Ecto neural progenitor cell (in vitro differentiated cells): ENCODE data around the gene CLEC16A.

Experiments
- DNase-seq: peaks from one replicate; pipeline ENCODE4 v3.0.0-alpha.2; 2018; ENCODE audit warnings: low spot score

CLEC16A gene

DNA sequence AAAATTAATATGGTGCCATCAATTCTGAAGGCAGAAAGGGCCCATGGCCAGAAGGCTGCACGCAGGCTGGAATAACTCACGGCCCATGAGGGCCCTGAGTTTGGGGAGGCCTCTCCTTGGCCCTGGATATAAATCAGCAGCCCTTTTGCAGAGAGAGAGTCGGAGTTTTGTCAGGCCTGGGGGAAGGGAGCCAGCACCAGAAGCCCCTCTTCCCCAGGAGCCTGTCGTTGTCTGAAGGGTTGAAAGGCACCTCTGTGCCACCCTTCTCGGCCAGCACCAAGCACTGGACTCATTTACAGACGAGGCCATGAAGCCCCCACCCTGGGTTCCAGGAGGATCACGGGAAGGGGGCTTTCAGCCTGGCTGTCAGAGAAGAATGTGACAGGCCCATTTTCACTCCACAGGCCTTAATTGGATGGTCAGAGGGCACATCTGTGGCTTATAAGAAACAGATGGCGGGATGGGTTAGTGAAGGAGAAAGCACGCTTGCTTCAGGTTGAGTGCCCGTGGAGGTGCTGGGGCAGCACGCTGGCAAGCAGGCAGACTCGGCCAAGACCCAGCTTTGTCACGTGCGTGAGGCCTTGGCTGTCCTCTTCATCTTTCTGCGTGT lies 140.6 kb downstream of the CLEC16A start:
- DNase-seq, result no peak

DNA sequence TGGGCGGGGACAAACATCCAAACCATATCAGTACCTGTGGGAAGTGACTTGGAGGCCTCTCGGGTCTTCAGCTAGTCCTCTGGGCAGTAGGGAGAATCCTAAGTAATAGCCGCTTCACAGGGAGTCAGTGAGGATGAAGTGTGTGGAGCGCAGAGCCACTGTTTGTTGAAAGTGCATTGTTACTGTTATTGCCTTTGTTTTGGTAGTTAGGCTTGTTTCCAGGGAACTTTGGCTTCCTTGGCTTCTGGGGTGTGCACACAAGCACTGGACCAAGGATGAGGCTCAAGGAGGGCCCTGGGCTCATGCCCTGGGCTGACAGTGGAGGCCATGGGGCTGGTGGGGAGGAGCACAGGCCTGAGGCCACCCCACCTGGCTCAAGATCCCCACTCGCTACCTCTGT lies 141.6 kb downstream of the CLEC16A start:
- DNase-seq, result no peak

DNA sequence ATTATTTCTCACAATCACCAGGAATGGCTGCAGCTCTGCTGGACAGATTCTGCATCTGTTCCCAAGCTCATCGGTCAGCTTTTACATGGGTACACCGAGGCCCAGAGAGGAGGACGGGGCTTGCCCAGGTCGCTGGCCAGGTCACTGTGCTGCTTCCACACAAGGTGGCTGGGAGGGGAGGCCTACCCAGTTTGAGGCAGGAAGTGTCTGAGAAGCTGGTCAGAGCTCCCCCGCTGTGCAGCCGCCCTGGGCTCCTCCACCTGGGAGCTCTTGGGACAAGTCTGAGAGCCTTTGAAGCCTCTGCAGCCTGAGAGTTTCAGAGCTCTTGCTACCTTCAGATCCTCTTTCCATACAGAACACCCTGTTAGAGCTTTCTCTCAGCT lies 143.3 kb downstream of the CLEC16A start:
- no peak for DNase-seq

DNA sequence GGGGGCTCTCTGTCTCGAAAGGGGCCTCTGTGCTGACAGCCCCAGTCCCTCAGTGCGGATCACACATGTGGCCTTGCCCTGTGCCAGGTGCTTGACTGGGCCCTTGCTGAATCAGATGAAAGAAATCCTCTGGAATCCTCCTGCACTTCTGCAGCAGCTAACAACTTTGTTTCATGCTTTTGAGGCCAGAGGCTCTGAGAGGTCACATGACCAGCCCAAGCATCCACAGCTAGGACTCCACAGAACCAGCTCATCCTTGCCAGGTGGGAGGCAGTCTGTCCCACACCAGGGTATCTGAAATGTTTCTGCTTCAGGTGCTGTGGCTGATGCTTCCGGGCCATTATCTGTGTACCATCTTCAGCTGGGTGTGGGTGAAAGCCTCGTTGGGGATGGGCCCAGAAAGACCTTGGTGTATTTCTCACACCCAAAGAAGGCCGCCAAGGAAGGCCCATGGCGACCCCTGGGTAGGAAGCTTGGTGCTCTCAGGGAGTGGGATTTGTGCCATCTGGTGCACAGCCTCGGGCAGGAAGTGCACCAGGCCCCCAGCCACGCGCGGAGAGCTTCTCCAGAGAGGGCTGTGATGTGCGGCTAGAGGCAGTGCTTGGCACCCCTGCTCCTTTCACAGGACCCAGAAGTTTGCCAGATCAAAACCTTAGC lies 143.8 kb downstream of the CLEC16A start:
- no peak for DNase-seq

DNA sequence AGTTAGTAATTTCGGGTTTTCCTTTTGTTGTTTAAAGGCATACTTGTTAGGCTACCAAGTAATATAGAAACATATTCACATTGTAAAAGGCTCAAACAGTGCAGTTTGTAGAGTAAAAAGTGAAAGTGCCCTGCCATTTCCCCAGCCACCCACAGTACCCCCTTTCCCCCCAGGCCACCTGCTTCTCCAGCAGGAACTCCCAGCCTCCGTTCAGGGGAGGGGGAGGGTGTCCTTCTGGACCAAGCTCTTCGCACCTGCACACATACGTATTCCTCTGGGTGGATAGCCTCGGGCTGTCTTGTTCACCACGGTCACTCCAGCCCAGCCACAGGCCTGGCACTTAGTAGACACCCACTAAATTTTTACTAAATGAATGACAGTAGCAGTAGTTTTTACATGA lies 144.5 kb downstream of the CLEC16A start:
- DNase-seq, result no peak

DNA sequence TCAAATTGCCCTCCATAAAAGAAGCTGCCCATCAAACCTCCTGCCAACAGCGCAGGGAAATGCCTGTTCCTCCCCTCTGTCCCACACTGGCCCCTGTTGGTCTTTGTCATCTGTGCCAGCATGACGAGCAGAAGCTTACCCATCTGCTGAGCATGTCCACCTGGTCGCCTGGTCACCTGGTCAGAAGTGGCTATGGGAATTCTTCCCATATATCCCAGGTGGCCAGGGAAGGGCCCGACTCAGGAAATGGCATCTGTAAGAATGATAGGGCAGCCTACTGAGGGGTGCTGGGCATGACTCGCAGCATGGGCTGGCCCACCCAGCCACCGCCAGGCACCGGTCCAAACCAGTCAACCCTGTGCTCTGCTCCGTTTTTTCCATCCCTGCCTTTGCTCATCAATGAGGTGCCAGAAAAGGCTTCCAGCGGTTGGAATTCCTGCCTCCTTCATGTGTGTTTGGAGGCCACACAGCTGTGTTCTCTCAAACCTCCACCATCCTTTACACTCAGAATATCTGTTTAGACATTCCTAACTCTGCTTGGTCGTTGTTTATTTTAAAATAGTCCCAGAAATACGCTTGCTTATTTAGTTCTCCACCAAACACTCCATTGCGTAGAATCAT lies 145.2 kb downstream of the CLEC16A start:
- no peak for DNase-seq

DNA sequence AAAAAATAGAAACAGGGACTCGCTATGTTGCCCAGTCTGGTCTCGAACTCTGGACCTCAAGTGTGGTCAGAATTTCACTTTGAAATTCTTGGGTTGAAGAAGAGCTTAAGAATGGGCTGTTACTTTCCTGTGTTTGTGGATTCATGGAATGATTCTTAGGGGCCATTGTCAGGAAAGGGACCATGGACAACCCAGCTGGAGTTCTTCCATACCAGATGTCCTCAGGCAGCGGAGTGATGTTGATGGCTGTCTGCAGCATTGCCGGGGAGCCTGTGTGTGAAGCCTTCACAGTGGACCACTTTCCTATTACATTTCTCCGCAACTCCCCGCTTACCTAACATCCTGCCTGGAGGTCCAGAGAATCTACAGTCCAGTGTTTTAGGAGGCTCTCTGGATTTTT lies 145.9 kb downstream of the CLEC16A start:
- DNase-seq, result no peak

DNA sequence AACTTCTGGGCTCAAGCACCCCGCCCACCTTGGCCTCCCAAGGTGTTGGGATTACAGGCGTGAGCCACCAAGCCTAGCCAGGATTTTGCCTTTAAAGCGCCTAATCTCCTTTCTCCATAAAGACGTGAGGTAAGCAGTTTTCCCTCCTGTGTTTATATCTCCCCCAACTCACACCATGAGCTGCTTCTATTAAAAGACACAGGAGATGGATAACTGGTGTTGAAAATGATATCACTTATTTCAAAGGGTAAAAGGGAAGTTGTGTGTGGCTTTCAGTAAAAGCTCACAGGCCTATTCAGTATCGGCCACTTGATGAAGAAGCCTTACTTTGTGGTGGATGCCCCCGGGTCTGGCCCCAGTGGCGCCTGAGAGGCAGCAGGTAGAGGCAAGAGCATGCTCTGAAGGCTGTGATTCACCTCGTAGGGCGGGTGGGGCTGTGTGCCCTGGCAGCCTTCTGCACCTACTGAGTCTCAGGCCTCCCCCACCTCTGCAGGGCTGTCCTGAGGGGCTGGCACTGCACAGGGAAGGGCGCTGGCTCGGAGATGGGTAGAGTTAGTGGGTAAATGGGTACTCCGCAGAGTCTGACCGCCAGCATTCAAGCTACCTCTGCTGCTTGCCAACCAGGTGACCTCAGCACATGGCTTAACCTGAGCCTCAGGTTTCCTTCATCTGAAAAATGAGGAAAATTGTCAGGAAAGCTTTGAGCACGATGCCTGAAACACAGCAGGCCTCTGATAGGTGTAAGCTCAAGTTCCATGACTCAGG lies 146.8 kb downstream of the CLEC16A start:
- DNase-seq, result no peak

DNA sequence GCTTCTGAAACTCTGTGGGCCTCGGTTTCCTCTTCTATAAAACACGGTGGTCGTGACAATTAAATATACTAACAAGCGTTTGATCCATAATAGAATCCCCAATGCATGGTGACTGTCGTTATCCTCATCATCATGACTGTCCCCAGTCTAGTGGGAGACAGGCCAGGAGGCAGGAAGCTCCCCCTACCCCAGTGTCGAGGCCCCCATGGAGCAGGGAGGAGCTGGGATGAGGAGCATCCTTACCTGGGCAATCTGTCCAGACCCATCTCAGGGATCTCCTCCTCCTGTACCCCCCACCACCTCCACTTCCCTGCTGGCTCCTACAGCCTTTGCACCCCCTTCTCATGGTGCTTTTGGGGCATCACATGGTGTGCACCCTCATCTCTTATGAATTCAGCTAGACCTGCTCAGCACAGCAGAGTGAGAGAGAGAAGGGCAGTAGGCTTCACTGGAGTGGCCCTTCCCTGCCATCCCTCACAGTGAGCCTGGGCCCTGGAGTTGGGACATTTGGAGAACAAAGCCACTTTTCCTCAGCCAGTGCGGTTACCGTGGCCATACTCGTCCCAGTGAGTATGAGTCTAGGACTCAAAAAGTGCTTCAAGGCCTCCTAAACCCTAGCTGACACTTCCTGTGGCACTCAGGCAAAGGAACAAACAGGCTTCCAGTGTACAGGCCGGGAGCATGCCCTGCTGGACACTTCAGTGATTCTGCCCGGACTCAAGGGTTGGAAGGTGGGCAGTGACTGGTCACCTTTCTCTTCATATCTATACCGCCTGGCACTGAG lies 148.6 kb downstream of the CLEC16A start:
- DNase-seq, result no peak

DNA sequence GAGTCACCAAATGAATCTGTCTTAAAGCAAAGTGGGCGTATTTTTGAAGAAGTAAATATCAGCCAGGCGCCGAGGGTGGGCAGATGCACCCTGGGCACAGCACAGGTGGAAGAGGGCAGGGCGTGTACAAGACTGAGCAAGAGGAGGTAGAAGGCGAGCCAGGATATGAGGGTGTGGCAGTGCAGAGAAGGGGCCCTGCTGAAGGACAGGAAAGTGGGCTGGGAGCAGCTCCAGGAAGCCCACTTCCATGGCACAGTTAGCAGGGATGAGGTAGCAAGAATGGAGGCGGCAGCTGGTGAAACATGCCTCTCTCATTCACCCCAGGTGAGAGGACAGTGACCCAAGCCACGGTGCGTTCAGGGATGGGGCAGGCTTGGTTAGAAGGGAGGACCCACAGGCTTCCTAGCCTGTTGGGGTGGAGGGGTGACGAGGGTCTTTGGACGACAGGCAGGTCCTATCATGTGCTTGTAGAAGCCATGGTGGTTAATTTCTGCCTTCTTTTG lies 149.3 kb downstream of the CLEC16A start:
- no peak for DNase-seq

DNA sequence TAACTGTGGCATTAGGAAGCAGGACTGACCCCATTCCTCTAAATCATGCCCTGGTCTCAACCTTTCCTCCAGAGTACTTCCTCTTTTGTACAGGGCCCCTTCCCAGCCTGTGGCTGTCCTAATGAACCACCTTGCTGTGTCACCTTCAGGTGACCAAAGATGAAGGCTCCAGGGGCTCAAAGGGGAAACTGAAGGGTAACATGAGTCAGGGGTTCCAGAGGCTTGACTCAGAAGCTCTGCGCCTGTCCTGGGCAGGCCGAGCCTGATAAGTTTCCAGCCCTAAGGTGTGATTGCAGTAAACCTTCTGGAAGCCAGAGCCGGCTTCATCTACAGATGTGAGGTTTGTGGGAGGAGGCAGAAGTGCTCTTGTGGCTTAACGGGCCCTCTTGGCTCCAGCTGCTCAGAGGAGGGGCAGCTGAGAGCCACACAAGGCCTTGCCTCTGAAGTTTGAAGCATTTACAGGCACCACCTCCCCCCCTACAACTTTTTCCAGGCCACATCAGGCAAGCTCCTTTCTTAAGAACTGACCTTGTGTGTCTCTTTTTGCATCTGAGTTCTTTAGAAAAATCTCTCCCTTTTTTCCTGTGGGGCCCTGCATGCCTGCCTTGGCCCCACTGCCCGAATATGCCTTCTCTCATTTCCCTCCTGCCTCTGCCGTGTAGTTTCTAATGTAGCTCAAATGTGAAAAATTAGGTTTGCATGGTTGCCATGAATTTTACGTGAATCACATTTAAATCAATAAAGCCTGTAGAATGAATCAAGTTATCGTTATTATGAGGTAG lies 149.9 kb downstream of the CLEC16A start:
- no peak for DNase-seq

DNA sequence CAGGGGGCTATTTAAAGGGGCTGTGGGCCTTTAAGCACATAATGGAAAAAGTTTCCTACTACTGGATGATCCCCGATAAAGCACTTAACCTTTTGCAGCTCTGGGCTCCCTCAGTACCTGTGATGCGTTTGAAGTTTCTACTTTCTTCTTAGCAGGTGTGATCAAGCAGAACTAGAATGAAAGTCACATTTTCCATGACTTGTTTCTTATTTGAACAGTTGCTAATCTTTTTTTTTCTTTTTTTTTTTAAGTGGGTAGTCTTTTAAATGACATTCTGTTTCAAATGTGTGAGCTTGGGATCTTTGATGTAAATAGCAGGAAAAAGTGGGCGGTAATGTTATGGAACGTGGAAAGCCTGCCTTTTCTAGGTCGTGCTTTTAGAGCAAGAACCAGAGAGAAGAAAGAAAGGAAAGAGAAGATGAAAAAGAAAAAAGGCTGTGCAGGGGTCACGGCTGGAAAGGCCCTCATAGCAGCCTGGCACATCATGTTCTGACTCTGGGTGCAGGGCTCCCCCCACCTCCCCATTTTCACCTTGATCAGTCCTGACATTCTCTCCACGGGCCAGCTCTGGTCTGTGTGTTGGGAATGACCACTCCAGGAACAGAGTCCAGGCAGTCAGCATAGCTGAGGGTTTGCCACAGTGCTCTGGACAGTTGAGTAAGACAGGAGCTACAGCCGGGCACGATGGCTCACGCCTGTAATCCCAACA lies 150.6 kb downstream of the CLEC16A start:
- no peak for DNase-seq

DNA sequence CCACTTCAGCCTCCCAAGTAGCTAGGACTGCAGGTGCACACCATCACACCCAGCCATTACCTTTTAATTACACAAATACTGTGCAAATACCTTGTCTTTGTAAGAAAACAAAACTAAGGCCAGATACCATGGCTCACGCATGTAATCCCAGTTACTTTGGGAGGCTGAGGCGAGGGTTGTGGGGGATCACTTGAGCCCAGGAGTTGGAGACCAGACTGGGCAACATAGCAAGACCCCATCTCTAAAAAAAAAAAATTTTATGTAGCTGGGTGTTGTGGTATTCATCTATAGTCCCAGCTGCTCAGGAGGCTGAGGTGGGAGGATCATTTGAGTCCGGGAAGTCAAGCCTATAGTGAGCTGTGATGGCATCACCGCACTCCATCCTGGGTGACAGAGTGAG lies 151.6 kb downstream of the CLEC16A start:
- DNase-seq, result no peak

DNA sequence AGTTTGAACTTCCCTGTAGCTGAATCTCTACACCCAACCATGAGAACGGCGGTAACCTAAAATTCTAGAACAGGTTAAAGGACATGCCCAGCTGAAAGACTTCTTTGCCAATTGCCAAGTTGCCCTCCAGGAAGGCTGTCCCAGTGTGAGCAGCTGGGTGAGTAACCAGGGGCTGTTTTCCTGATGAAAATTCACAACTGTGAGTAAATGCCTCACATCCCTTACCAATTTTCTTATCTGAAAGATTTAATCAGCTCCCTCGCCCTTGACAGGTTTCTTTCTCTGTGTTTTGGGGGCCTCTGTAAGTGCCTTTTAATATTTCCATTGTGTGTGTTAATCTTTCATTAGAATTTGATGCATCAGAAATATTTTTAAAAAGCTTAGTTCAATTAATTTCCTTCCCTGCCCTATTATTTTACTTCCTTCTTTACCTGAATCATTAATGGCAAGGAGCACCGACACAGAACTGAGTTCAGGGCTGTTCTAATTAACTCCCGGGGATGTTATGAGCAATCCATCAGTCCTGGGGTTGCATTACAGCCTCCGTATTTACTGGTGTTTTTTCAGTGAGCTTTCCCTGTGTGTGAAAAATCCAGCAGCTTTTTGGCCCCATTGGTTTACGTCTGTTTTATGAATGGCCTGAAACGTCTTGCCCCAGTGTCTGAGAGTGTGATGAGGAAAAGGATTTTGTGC lies 152.9 kb downstream of the CLEC16A start:
- DNase-seq, result no peak

DNA sequence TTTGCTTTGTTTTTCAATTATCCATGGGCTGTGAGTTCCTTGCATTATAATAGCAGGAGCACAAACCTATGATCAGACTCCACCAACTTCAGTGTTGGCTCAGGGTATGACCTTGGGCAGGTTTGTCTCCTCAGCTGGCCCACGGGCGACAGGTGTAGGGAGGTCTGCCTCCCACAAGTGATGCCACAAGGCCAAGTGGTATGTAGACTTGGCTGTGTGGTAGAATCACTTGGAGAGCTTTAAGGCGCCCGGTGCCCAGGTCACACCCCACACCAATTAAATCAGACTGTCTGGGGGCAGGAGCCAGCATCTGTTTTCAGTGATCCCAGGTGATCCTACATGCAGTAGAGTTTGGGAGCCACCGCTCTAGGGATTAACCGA lies 153.4 kb downstream of the CLEC16A start:
- DNase-seq, result no peak

DNA sequence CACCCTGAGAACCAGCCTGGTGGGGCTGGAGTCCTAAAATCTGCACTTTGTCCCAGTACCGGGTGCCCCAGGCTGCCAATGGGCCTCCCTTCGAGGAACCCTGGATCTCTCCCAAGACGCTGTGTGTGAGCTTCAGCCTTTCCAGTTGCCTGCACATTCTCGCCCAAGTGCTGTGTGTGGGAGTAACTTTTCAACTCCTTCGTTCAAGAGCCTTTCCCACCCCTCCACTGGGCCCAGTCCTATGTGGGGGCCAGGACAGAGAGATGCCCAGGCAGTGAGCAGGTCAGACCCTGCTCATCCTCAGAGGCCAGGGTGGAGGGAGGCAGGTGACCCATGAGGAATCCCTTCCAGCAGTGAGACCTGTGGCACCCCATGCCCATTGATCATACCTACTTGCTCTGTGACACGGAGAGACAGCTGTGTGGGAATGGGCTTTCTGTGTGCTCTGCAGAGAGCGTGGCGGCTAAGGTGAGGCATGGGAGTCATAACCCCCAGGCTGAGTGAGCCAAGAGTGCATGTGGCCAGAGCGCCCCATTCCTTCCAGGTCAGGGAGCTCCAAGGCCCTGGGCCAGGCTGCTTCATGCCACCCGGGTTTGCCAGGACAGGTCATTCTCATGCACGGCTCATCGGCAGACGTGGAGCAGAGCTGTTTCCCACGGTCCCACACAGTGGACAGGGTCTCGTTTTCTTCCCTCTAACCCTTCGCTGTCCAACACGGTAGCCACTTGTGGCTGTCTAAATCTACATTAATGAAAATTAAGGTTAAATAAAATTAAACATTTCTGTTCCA lies 154.4 kb downstream of the CLEC16A start:
- no peak for DNase-seq

DNA sequence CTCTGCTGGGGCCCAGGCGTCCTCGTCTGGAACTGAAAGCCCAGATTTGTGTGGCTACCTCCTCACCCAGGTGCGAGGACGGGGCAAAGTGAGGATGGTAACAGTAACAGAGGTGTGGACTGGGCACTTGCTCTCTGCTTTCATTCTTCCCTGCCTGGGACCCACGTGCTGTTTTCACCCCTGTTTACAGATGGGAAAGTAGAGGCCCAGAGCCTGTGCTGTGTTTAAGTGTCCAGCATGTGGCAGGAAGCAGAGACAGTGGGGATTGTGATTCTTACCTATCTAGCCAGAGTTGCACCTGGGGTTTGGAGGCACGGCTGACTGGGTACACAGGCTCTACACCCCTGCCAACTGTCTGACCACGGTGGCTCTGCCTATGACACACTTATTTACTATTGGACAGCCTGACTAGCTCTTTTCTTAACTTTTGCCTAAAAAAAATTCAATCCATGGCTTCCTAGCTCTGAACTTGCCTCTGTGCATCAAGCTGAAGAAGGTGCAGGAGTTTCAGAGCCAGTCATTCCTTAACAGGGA lies 155.4 kb downstream of the CLEC16A start:
- no peak for DNase-seq

DNA sequence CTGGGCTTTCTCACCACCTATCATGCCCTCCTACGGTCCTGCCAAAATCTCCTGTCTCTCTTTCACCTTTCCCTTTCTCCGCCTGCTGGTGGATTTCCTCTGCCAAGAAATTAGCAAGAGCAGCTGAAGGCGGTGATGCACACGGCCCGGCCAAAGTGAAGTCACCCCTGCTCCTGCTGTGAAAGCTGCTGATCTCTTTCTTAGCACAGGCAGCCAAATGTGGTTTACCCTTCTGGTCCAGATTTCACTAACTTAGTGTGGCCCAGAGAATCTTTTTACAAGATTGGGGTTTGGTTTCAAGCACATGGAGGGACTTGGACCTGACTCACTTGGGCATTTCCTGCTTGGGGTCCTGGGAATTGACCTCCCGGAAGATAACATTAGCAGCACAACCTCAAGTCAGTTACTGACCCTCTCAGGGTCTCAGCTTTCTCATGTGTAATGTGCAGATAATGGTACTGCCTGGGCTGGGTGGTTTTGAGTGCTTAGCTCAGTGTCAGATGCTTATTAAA lies 155.9 kb downstream of the CLEC16A start:
- peak; percentile 61 for DNase-seq

DNA sequence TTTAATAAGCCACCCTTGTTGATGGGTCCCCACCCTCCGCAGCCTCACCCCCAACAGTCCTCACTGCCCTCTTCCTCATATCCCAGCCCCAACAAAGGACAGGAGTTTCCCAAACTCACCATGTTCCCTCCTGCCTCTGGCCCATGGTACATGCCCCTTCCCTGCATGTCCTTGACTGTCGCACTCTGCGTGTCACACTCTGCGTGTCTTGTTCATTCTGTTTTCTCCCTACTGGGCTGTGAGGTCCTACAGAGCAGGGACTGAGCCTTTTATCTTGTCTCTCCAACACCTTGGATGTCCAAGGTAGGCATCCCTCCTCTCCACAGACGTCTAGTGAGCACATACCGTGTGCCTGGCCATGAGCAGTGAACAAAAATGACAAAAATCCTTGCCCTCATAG lies 156.9 kb downstream of the CLEC16A start:
- no peak for DNase-seq
